ENCODE measurements around the gene AMER3.

GRCh38 chr2:130765464-130765863 is 10.1 kb downstream of the AMER3 start:
- TF ChIP-seq, protein P1, sequence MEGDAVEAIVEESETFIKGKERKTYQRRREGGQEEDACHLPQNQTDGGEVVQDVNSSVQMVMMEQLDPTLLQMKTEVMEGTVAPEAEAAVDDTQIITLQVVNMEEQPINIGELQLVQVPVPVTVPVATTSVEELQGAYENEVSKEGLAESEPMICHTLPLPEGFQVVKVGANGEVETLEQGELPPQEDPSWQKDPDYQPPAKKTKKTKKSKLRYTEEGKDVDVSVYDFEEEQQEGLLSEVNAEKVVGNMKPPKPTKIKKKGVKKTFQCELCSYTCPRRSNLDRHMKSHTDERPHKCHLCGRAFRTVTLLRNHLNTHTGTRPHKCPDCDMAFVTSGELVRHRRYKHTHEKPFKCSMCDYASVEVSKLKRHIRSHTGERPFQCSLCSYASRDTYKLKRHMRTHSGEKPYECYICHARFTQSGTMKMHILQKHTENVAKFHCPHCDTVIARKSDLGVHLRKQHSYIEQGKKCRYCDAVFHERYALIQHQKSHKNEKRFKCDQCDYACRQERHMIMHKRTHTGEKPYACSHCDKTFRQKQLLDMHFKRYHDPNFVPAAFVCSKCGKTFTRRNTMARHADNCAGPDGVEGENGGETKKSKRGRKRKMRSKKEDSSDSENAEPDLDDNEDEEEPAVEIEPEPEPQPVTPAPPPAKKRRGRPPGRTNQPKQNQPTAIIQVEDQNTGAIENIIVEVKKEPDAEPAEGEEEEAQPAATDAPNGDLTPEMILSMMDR (IDR thresholded peaks at IDR 0.05), result no peak
- TF ChIP-seq TCF7L2 (IDR thresholded peaks at IDR 0.05; ENCODE audit: low read depth, low read length), result no peak

Measured in Panc1 (cell line).